GM21717 (cell line): Measurements from ENCODE around the gene FLT1.

Experiments used
- ATAC-seq: cut with Tn5 transposase; IDR thresholded peaks from one replicate; pipeline ENCODE4 v1.9.1; 2021; ENCODE audit warnings: mild to moderate bottlenecking, moderate library complexity; ENCODE audit not compliant: unreplicated experiment

Gene FLT1

GRCh38 chr13:28528388-28528787, 33.5 kb upstream of the FLT1 start:
- ATAC-seq, result no peak

GRCh38 chr13:28527629-28528028, 32.7 kb upstream of the FLT1 start:
- no peak for ATAC-seq

- ATAC-seq, result no peak
Measured at GRCh38 chr13:28526876-28527275, 31.9 kb upstream of the FLT1 start.

GRCh38 chr13:28522871-28523270, 27.9 kb upstream of the FLT1 start:
- ATAC-seq, result no peak

- ATAC-seq, result no peak
Measured at GRCh38 chr13:28513745-28514144, 18.8 kb upstream of the FLT1 start.

GRCh38 chr13:28510542-28510941, 15.6 kb upstream of the FLT1 start:
- ATAC-seq, result no peak

GRCh38 chr13:28510066-28510465, 15.1 kb upstream of the FLT1 start:
- ATAC-seq, result no peak

GRCh38 chr13:28505543-28506135, 10.7 kb upstream of the FLT1 start:
- ATAC-seq, result no peak

- ATAC-seq, result no peak
Measured at GRCh38 chr13:28503182-28503967, 8.4 kb upstream of the FLT1 start.

GRCh38 chr13:28501547-28501946, 6.6 kb upstream of the FLT1 start:
- no peak for ATAC-seq

- no peak for ATAC-seq
Measured at GRCh38 chr13:28499609-28500008, 4.7 kb upstream of the FLT1 start.

- ATAC-seq, result no peak
Measured at GRCh38 chr13:28498481-28499115, 3.7 kb upstream of the FLT1 start.

- no peak for ATAC-seq
Measured at GRCh38 chr13:28497143-28497876, 2.4 kb upstream of the FLT1 start.

- no peak for ATAC-seq
Measured at GRCh38 chr13:28496188-28496564, 1.2 kb upstream of the FLT1 start.

GRCh38 chr13:28495538-28496187, 735 bp upstream of the FLT1 start:
- no peak for ATAC-seq

GRCh38 chr13:28494504-28494777, 487 bp downstream of the FLT1 start:
- no peak for ATAC-seq

GRCh38 chr13:28493740-28494503, 1.0 kb downstream of the FLT1 start:
- no peak for ATAC-seq

- no peak for ATAC-seq
Measured at GRCh38 chr13:28492569-28493367, 2.2 kb downstream of the FLT1 start.

GRCh38 chr13:28490061-28490460, 4.9 kb downstream of the FLT1 start:
- ATAC-seq, result no peak

GRCh38 chr13:28489524-28489931, 5.4 kb downstream of the FLT1 start:
- no peak for ATAC-seq
